ENCODE results near the gene MYB. TPM values are rescaled to one million over a fixed set of nuclear protein-coding genes. Genes with fewer than 3 reads are reported as not detected.

MYB gene
- total and polyA plus RNA-seq, 2 of the 4 experiments (the other 2 are of a cell fraction), result 0.44 to 0.90 TPM

GRCh38 chr6:135227758-135228157 is 46.6 kb downstream of the MYB start:
- CTCF ChIA-PET, result no interaction called here

More at GRCh38 chr6:135227758-135228157, 46.6 kb downstream of the MYB start:
- POLR2A ChIA-PET (ENCODE audit: unreplicated experiment), result interaction anchor here (0.6 kb wide), 1 partner anchor 146 kb away, joined by 3 read pairs; no protein-coding TSS in a partner anchor
- 80% methylated on average over 1 of the region's 4 CpGs; no CpG with 5 or more reads in 1 of the 2 experiments for WGBS, 2 experiments (ENCODE audit: extremely low coverage in 2 of 2, insufficient read length in 1 of 2)
- Histone ChIP-seq H2BK15ac (ENCODE audit: low read depth, low read length) (no peak overlapping the region), H3K4me3 (ENCODE audit: insufficient read depth, low read depth, low read length) (no peak overlapping the region), H3K79me1 (ENCODE audit: low read depth in 1 of 2, low read length in 2 of 2) (no peaks in the 10 kb centered on the region), H3K4me2 (ENCODE audit: low read depth, low read length) (no peak overlapping the region), H4K91ac (ENCODE audit: insufficient read depth, low read depth, low read length) (no peak overlapping the region), H3K9me3 (ENCODE audit: control insufficient read depth, insufficient read depth, low read length) (no peaks in the 10 kb centered on the region), H2AK5ac (ENCODE audit: low read depth, low read length) (no peak overlapping the region), H4K8ac (ENCODE audit: low read depth in 2 of 2, low read length in 2 of 2) (no peak overlapping the region), H2BK20ac (ENCODE audit: low read depth, low read length) (no peak overlapping the region), H3K4me1 (ENCODE audit: control insufficient read depth, insufficient read depth, low read length) (no peaks in the 10 kb centered on the region), H3K27ac (ENCODE audit: insufficient read depth, low read length) (no peak overlapping the region), H4K5ac (ENCODE audit: low read depth, low read length) (no peak overlapping the region), H3K9ac (ENCODE audit: low read depth, low read length) (no peak overlapping the region), H2BK5ac (ENCODE audit: low read depth, low read length, poor library complexity, severe bottlenecking) (no peak overlapping the region), H3K27me3 (ENCODE audit: control insufficient read depth, insufficient read depth, low read length) (no peaks in the 10 kb centered on the region), H2BK120ac (ENCODE audit: low read depth, low read length) (no peak overlapping the region), H2AK9ac (replicated peaks; ENCODE audit: low read depth, low read length, poor library complexity) (no peak overlapping the region), H3K56ac (ENCODE audit: extremely low read depth, insufficient read depth, low read length) (no peak overlapping the region), H3K23ac (ENCODE audit: low read depth, low read length) (no peak overlapping the region), H3K36me3 (ENCODE audit: control insufficient read depth, insufficient read depth, low read length) (no peaks in the 10 kb centered on the region), H3K4ac (ENCODE audit: low read depth, low read length) (no peak overlapping the region), H3K18ac (ENCODE audit: low read depth, low read length) (no peak overlapping the region), H3K14ac (replicated peaks; ENCODE audit: low read depth, low read length) (no peak overlapping the region), H3K9me1 (ENCODE audit: insufficient read depth, low read length) (peaks cover 3% of the 10 kb centered on the region; the same call in 1 of the 2 replicates), H4K20me1 (ENCODE audit: insufficient read depth, low read length) (no peaks in the 10 kb centered on the region), H2AFZ (replicated peaks; ENCODE audit: low read length, poor library complexity) (no peak overlapping the region)
- no TSS peak for BruUV-seq (replicated peaks)
- DNase-seq (no peak), ATAC-seq (ENCODE audit: low read depth) (no peak)
- no peak for TF ChIP-seq RCOR1 (IDR thresholded peaks at IDR 0.05; ENCODE audit: insufficient replicate concordance, low read length)
- TF ChIP-seq MXI1 (IDR thresholded peaks at IDR 0.05; ENCODE audit: borderline replicate concordance, low read depth, low read length), result no peak
- TF ChIP-seq CEBPB (IDR thresholded peaks at IDR 0.05; ENCODE audit: low read depth, low read length), result no peak
- no peak for TF ChIP-seq SMC3 (IDR thresholded peaks at IDR 0.05; ENCODE audit: low read depth, low read length)
- no peak for TF ChIP-seq RFX5 (IDR thresholded peaks at IDR 0.05; ENCODE audit: low read depth, low read length)
- TF ChIP-seq ELK1 (IDR thresholded peaks at IDR 0.05; ENCODE audit: borderline replicate concordance, low read depth, low read length), result no peak
- no peak for TF ChIP-seq FOS (IDR thresholded peaks at IDR 0.05; ENCODE audit: low read depth, low read length)
- intact Hi-C loops (cut with micrococcal nuclease), result no loop called here
- in situ Hi-C loops (cut with MboI; ENCODE audit: low sequenced_read_pairs), result no loop called here
- dilution Hi-C loops (cut with HindIII; ENCODE audit: low sequenced_read_pairs, unreplicated experiment), result no loop called here

Measured in IMR-90 (cell line).